H1 (cell line): Measurements from ENCODE around the gene PTPRC. TPM values are rescaled to one million over a fixed set of nuclear protein-coding genes. Genes with fewer than 3 reads are reported as not detected.

ENCODE experiments used
- CTCF ChIA-PET: fragments of 300-600 bp; sonication (Branson Sonifier 250); formaldehyde crosslinking; loops from one replicate; lab custom pipeline; 2021; ENCODE audit not compliant: partially characterized antibody; lab: Charles Lee
- POLR2A ChIA-PET: fragments of 300-600 bp; sonication (Branson Sonifier 250); formaldehyde crosslinking; loops from one replicate; lab custom pipeline; 2021; ENCODE audit warnings: inconsistent platforms; ENCODE audit not compliant: partially characterized antibody; lab: Charles Lee
- DNase-seq, 2 experiments: peaks; one replicate each; pipeline versions ENCODE4 v3.0.0 to v3.0.0-alpha.2; 2010 to 2022; ENCODE audit warnings: low spot score in 2 of 2, low read depth in 1 of 2, mixed read lengths in 1 of 2
- FAIRE-seq: peaks from 2 replicates; lab custom pipeline; 2011; peaks lifted over from hg19 to GRCh38; lab: Jason Lieb, UNC
- H2AFZ ChIP-seq: 2 replicates; pipeline ENCODE4 v1.8.1; 2012; ENCODE audit warnings: low read length, inconsistent platforms
- H2AK5ac ChIP-seq: 2 replicates; pipeline ENCODE4 v1.6.1; 2013; ENCODE audit warnings: low read depth, low read length
- H2BK120ac ChIP-seq: replicated peaks from 2 replicates; pipeline ENCODE3; 2013; ENCODE audit warnings: low read depth, low read length, inconsistent platforms
- H2BK12ac ChIP-seq: 2 replicates; pipeline ENCODE4 v1.6.1; 2013; ENCODE audit warnings: low read depth, low read length
- H2BK15ac ChIP-seq: 2 replicates; pipeline ENCODE4 v1.6.1; 2013; ENCODE audit warnings: low read length
- H2BK20ac ChIP-seq: 2 replicates; pipeline ENCODE4 v1.6.1; 2013; ENCODE audit warnings: low read length
- H2BK5ac ChIP-seq: 2 replicates; pipeline ENCODE4 v1.6.1; 2013; ENCODE audit warnings: low read depth, low read length
- H3K14ac ChIP-seq: 2 replicates; pipeline ENCODE4 v1.6.1; 2013; ENCODE audit warnings: inconsistent platforms; ENCODE audit not compliant: insufficient read length
- H3K18ac ChIP-seq: 2 replicates; pipeline ENCODE4 v1.6.1; 2013; ENCODE audit warnings: low read length; ENCODE audit errors: extremely low read depth
- H3K23ac ChIP-seq: 2 replicates; pipeline ENCODE4 v1.6.1; 2013; ENCODE audit warnings: inconsistent platforms; ENCODE audit not compliant: insufficient read length
- H3K23me2 ChIP-seq: 2 replicates; pipeline ENCODE4 v1.6.1; 2013; ENCODE audit warnings: low read depth, low read length
- H3K27ac ChIP-seq: 2 replicates; pipeline ENCODE4 v1.6.1; 2011; ENCODE audit warnings: low read depth, low read length, inconsistent platforms
- H3K27me3 ChIP-seq, 4 experiments: replicated peaks in 1 of 4; 1 replicate in 1 of 4; 2 replicates in 3 of 4; pipeline versions ENCODE4 v1.6.1 to v1.8.1; 2011 to 2013; ENCODE audit warnings: low read length in 3 of 4, mild to moderate bottlenecking in 3 of 4, inconsistent platforms in 2 of 4, mixed read lengths in 2 of 4, moderate library complexity in 1 of 4; ENCODE audit not compliant: control insufficient read depth in 3 of 4, insufficient read depth in 3 of 4; ENCODE audit errors: extremely low read depth in 1 of 4
- H3K36me3 ChIP-seq, 4 experiments: 2 replicates each; pipeline versions ENCODE4 v1.6.1 to v1.8.1; 2011 to 2013; ENCODE audit warnings: mild to moderate bottlenecking in 4 of 4, low read length in 3 of 4, moderate library complexity in 2 of 4, control low read depth in 1 of 4, inconsistent platforms in 1 of 4; ENCODE audit not compliant: insufficient read depth in 4 of 4, control insufficient read depth in 2 of 4
- H3K4ac ChIP-seq: replicated peaks from 2 replicates; pipeline ENCODE3; 2013; ENCODE audit warnings: low read length, low read depth, mixed read lengths, inconsistent platforms; ENCODE audit not compliant: insufficient read length
- H3K4me1 ChIP-seq, 4 experiments: replicated peaks in 1 of 4; 1 replicate in 1 of 4; 2 replicates in 3 of 4; pipeline versions ENCODE4 v1.6.1 to v1.8.1; 2011 to 2013; ENCODE audit warnings: low read length in 3 of 4, inconsistent platforms in 2 of 4, mixed read lengths in 1 of 4; ENCODE audit not compliant: insufficient read depth in 4 of 4, control insufficient read depth in 3 of 4
- H3K4me2 ChIP-seq, 2 experiments: 2 replicates each; pipeline versions ENCODE4 v1.6.1 to v1.8.1; 2011 to 2013; ENCODE audit warnings: low read depth in 2 of 2, low read length in 2 of 2, control low read depth in 1 of 2, inconsistent platforms in 1 of 2, mild to moderate bottlenecking in 1 of 2; ENCODE audit not compliant: insufficient read depth in 1 of 2
- H3K4me3 ChIP-seq, 4 experiments: fragments of 200-600, 300-600 bp in 1 of 4; sonication (generic), shearing (Covaris generic), sonication (Bioruptor Twin) in 1 of 4; 2 replicates each; pipeline versions ENCODE4 v1.5.1 to v1.8.1; 2011 to 2016; ENCODE audit warnings: low read length in 4 of 4, low read depth in 3 of 4, control low read depth in 2 of 4, inconsistent platforms in 2 of 4, mild to moderate bottlenecking in 2 of 4, mixed read lengths in 1 of 4, moderate library complexity in 1 of 4; ENCODE audit not compliant: insufficient read depth in 2 of 4; ENCODE audit errors: extremely low read depth in 1 of 4
- H3K56ac ChIP-seq: replicated peaks from 2 replicates; pipeline ENCODE3; 2013; ENCODE audit warnings: low read depth, mild to moderate bottlenecking, mixed read lengths, low read length, inconsistent platforms; ENCODE audit not compliant: insufficient read length
- H3K79me1 ChIP-seq: 2 replicates; pipeline ENCODE4 v1.6.1; 2013; ENCODE audit warnings: low read depth, low read length, control low read depth
- H3K79me2 ChIP-seq, 2 experiments: 2 replicates each; pipeline versions ENCODE4 v1.6.1 to v1.8.1; 2012 to 2013; ENCODE audit warnings: low read length in 2 of 2, mild to moderate bottlenecking in 2 of 2, inconsistent platforms in 1 of 2; ENCODE audit not compliant: insufficient read depth in 2 of 2, control insufficient read depth in 1 of 2
- H3K9ac ChIP-seq, 4 experiments: replicated peaks in 1 of 4; 1 replicate in 1 of 4; 2 replicates in 3 of 4; pipeline versions ENCODE4 v1.6.1 to v1.8.1; 2011 to 2013; ENCODE audit warnings: low read depth in 3 of 4, low read length in 3 of 4, control low read depth in 2 of 4, mild to moderate bottlenecking in 2 of 4, moderate library complexity in 2 of 4, inconsistent platforms in 1 of 4; ENCODE audit errors: extremely low read depth in 1 of 4
- H3K9me3 ChIP-seq, 2 experiments: 2 replicates each; pipeline versions ENCODE4 v1.6.1 to v1.8.1; 2012 to 2013; ENCODE audit warnings: mild to moderate bottlenecking in 2 of 2, moderate library complexity in 2 of 2, control low read depth in 1 of 2, inconsistent platforms in 1 of 2, low read depth in 1 of 2, low read length in 1 of 2, mixed read lengths in 1 of 2; ENCODE audit not compliant: insufficient read depth in 2 of 2
- H4K20me1 ChIP-seq, 2 experiments: replicated peaks in 1 of 2; 2 replicates each; pipeline versions ENCODE3 to v1.8.1; 2011 to 2013; ENCODE audit warnings: inconsistent platforms in 2 of 2, low read length in 2 of 2, mild to moderate bottlenecking in 1 of 2; ENCODE audit not compliant: insufficient read depth in 2 of 2, control insufficient read depth in 1 of 2
- H4K5ac ChIP-seq: 2 replicates; pipeline ENCODE4 v1.6.1; 2013; ENCODE audit warnings: low read length, low read depth, mixed read lengths, inconsistent platforms; ENCODE audit not compliant: insufficient read length
- H4K8ac ChIP-seq: 2 replicates; pipeline ENCODE4 v1.8.0; 2013; ENCODE audit warnings: mild to moderate bottlenecking, moderate library complexity, low read length, inconsistent platforms; ENCODE audit not compliant: insufficient read depth; ENCODE audit errors: extremely low read depth
- H4K91ac ChIP-seq: replicated peaks from 2 replicates; pipeline ENCODE3; 2013; ENCODE audit warnings: low read length, mixed read lengths, inconsistent platforms; ENCODE audit not compliant: insufficient read length
- JUND ChIP-seq: IDR thresholded peaks from 2 replicates; pipeline ENCODE4 v1.6.1; 2011; ENCODE audit warnings: mild to moderate bottlenecking, improper control_type of control experiment, low read length
- RBBP5 ChIP-seq: IDR thresholded peaks from 2 replicates; pipeline ENCODE4 v1.7.1; 2012; ENCODE audit warnings: low read depth, mild to moderate bottlenecking, inconsistent platforms, low read length, moderate library complexity, borderline replicate concordance
- TCF12 ChIP-seq: IDR thresholded peaks from 2 replicates; pipeline ENCODE4 v1.6.1; 2011; ENCODE audit warnings: low read depth, mild to moderate bottlenecking, low read length
- TEAD4 ChIP-seq: IDR thresholded peaks from 2 replicates; pipeline ENCODE4 v1.6.1; 2012; ENCODE audit warnings: low read depth, low read length, inconsistent platforms, mixed read lengths
- WGBS, 2 experiments: shearing (Covaris generic) in 1 of 2; methylation state at CpG; one replicate each; pipeline versions ENCODE4 v1.1.6 to v1.1.7; 2013 to 2015; ENCODE audit warnings: low lambda C conversion rate in 2 of 2, mixed read lengths in 2 of 2, inconsistent platforms in 1 of 2, low coverage in 1 of 2, missing lambda C conversion rate in 1 of 2; ENCODE audit not compliant: insufficient replicate concordance in 2 of 2, insufficient coverage in 1 of 2, insufficient read length in 1 of 2; ENCODE audit errors: extremely low coverage in 1 of 2, missing lambda C conversion rate in 1 of 2; 5-methylcytosine and 5-hydroxymethylcytosine counted together
- polyA plus RNA-seq, 7 experiments: library from polyadenylated mRNA; depleted of rRNA in 3 of 7; stranded (reverse) in 5 of 7; unstranded in 2 of 7; fragments of >200 nt in 5 of 7; fragments of 200-250 nt in 2 of 7; gene quantifications; 1 replicate in 5 of 7; 2 replicates in 1 of 7; 4 replicates in 1 of 7; pipeline versions ENCODE4 v1.2.1 to v1.2.3, GENCODE V29; 2011 to 2013; ENCODE audit warnings: missing spikeins in 2 of 7, mixed read lengths in 2 of 7
- total RNA-seq: library from RNA; stranded (reverse); fragmentation: NEBNext Ultra II Directional; extraction: Animal tissue kit (Norgen Biotek cat#: 25700); gene quantifications from 2 replicates; pipeline ENCODE4 v1.2.1, GENCODE V29; 2021

The PTPRC gene
- total and polyA plus RNA-seq, 2 of the 8 experiments (the other 6 are each of a cell fraction or from before 2014, with no cell fraction given): 0.05 TPM; not detected in 1

DNA sequence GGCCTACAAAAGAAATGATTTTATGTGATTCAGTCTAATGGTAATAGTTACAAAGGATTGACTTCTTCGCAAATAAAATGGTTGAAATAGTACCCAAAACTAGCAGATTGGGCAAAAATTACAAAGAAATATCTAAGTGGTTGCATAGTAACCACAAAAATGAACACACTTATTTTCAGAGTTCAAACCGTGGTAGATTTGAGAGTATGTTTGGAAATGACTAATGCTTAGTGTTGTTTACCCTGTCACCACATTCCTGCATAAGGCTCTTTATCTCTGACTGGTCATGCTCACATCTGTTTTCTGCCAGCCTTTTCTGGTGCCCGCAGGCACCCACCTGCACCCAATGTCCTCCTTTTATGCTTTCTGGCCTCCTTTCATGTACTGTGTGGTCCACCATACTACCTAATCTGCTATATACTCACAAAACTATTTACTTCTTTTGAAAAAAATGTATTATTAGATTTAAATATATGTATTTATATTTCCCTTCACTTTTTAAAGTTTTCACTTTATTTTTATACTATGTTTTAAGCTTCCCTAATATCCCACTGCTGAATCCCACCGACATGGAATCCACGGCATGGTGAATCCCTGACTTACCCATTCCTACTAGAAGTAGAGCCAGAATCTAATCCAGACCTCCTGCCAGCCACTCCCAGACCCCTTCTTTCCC is 30.3 kb downstream of the PTPRC start:
- no peak overlapping the region for H3K9ac ChIP-seq
- no peak overlapping the region for H2BK15ac ChIP-seq
- H3K9me3 ChIP-seq: no peaks in the 10 kb centered on the region
- no peak overlapping the region for H3K4me2 ChIP-seq
- no peaks in the 10 kb centered on the region for H3K27me3 ChIP-seq
- no peak overlapping the region for H2BK12ac ChIP-seq
- H3K23ac ChIP-seq: no peak overlapping the region
- TF ChIP-seq TEAD4: peak; percentile 80; the same call in 1 of the 2 replicates
- 0 out of 2 replicates have a peak, but pooled peaks have one; percentile 73 for TF ChIP-seq TCF12
- no peak for TF ChIP-seq RBBP5
- peak; percentile 50; the same call in 1 of the 2 replicates for TF ChIP-seq JUND
- TF ChIP-seq, all 59 proteins: peak for 3
- H3K18ac ChIP-seq: no peak overlapping the region
- no peak overlapping the region for H4K91ac ChIP-seq
- no peak overlapping the region for H3K4me3 ChIP-seq
- H2AFZ ChIP-seq: no peak overlapping the region
- POLR2A ChIA-PET: no interaction called here
- no peak overlapping the region for H4K8ac ChIP-seq
- no peak overlapping the region for H4K5ac ChIP-seq
- no peaks in the 10 kb centered on the region for H3K79me2 ChIP-seq
- H2AK5ac ChIP-seq: no peak overlapping the region
- FAIRE-seq (no peak), DNase-seq (no peak)
- no peak overlapping the region for H3K4ac ChIP-seq
- H2BK5ac ChIP-seq: no peak overlapping the region
- H2BK120ac ChIP-seq: no peak overlapping the region
- H3K27ac ChIP-seq: no peak overlapping the region
- CTCF ChIA-PET: interaction anchor here (0.7 kb wide), 1 partner anchor 1253 kb away, joined by 3 read pairs; no protein-coding TSS in a partner anchor
- no peaks in the 10 kb centered on the region for H3K23me2 ChIP-seq
- 75% methylated on average over 5 of the region's 5 CpGs; no CpG with 5 or more reads in 1 of the 2 experiments for WGBS, 2 experiments
- H3K36me3 ChIP-seq: no peaks in the 10 kb centered on the region
- no peak overlapping the region for H3K56ac ChIP-seq
- 0 out of 7 replicates have a peak, but pooled peaks cover 0 to 3% (median 0%) of the 10 kb centered on the region in 4 experiments for H3K4me1 ChIP-seq
- H4K20me1 ChIP-seq: no peaks in the 10 kb centered on the region
- no peak overlapping the region for H3K14ac ChIP-seq
- H3K79me1 ChIP-seq: no peaks in the 10 kb centered on the region
- H2BK20ac ChIP-seq: no peak overlapping the region
